Nephron progenitor cell (in vitro differentiated cells): ENCODE results near the gene NCOA7.

ENCODE experiments used
- DNase-seq: peaks from one replicate; pipeline ENCODE4 v3.0.0; 2021
- H3K27ac Mint-ChIP-seq: 2 replicates; pipeline ENCODE4 v1.8.0; 2021; ENCODE audit warnings: mild to moderate bottlenecking, moderate library complexity, mixed read lengths
- H3K27me3 Mint-ChIP-seq: 2 replicates; pipeline ENCODE4 v1.8.0; 2021; ENCODE audit warnings: mild to moderate bottlenecking, low read depth, mixed read lengths; ENCODE audit not compliant: poor library complexity
- H3K36me3 Mint-ChIP-seq: 2 replicates; pipeline ENCODE4 v1.8.0; 2021; ENCODE audit warnings: low read depth, mixed read lengths
- H3K4me1 Mint-ChIP-seq: 2 replicates; pipeline ENCODE4 v1.8.0; 2021; ENCODE audit warnings: mixed read lengths
- H3K4me3 Mint-ChIP-seq: 2 replicates; pipeline ENCODE4 v1.8.0; 2021; ENCODE audit warnings: mild to moderate bottlenecking, moderate library complexity, mixed read lengths
- H3K9me3 Mint-ChIP-seq: 2 replicates; pipeline ENCODE4 v1.8.0; 2021; ENCODE audit warnings: mild to moderate bottlenecking, moderate library complexity, mixed read lengths
- CTCF ChIP-seq: fragments of 200-600 bp; sonication (generic); IDR thresholded peaks from 2 replicates; pipeline ENCODE4 v1.5.0; 2021; ENCODE audit warnings: antibody characterized with exemption

Gene NCOA7

DNA sequence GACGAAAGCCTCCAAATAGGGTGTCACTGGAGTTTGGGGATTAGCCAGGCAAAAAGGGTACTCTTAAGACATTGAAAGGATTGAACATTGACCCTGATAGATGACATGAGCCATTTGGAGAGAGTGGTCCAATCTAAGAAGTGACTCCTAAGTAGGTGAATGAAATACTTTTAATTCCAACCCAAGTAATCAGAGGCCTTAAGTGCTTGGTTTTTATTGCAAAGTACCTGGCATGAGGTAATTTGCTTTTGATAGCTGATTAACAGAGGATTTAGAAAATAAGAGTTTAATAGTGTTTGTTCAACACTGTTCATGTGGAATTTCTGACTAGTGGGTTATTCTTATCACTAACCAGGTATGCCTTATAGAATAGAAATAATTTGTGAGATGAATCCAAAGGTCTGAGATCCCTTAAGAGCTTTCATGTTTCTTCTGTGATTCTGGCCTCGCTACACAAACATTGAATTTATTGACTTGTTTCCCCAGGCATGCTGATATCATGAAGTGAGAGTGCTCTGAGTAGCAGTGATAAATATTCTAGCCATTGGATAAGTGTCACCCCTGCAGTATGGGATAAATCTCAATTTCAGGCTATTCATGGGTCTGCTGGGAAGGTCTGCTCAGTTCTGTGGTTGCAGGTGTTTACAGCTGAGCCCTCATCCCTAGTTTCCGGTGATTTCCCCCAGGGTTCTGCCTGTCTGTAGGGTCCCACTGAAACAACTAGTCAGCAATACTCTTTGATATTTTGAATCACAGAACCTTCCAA is 6.5 kb downstream of the NCOA7 start:
- Mint-ChIP-seq H3K36me3 (no peaks in the 10 kb centered on the region), H3K27me3 (peaks cover 9% of the 10 kb centered on the region), H3K4me1 (peaks cover 15% of the 10 kb centered on the region), H3K9me3 (no peaks in the 10 kb centered on the region), H3K4me3 (no peak overlapping the region), H3K27ac (no peak overlapping the region)
- DNase-seq, result no peak
- no peak for TF ChIP-seq CTCF

DNA sequence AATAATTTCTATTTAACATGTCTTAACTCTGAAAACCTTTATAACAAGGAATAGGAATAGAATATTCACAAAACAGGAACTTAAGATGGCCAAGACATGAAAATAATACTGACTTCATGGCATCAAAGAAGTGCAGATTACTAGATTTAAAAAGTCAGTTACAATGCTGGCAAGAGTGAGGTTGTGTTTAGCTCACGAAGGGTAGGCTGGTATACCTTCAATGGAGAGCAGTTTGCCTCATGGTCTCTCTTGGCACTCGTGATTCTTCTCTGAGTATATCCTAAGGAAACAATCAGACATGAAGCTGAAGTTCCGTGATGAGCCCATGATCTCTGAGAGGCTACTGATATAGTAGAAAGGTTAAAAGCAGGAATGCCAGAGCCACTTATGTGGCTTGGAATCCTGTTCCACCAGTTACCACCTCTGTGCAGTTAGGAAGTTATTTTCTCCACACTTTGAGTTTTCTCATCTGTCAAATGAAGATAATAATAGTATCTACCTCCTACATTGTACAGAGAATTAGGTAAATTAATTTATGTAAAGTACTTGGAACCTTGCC is 7.2 kb downstream of the NCOA7 start:
- DNase-seq, result no peak
- no peak overlapping the region for H3K27ac Mint-ChIP-seq
- H3K27me3 Mint-ChIP-seq, result peaks cover 5% of the 10 kb centered on the region
- TF ChIP-seq CTCF, result no peak
- no peak overlapping the region for H3K4me3 Mint-ChIP-seq
- H3K36me3 Mint-ChIP-seq, result no peaks in the 10 kb centered on the region
- no peaks in the 10 kb centered on the region for H3K9me3 Mint-ChIP-seq
- peaks cover 10% of the 10 kb centered on the region for H3K4me1 Mint-ChIP-seq

DNA sequence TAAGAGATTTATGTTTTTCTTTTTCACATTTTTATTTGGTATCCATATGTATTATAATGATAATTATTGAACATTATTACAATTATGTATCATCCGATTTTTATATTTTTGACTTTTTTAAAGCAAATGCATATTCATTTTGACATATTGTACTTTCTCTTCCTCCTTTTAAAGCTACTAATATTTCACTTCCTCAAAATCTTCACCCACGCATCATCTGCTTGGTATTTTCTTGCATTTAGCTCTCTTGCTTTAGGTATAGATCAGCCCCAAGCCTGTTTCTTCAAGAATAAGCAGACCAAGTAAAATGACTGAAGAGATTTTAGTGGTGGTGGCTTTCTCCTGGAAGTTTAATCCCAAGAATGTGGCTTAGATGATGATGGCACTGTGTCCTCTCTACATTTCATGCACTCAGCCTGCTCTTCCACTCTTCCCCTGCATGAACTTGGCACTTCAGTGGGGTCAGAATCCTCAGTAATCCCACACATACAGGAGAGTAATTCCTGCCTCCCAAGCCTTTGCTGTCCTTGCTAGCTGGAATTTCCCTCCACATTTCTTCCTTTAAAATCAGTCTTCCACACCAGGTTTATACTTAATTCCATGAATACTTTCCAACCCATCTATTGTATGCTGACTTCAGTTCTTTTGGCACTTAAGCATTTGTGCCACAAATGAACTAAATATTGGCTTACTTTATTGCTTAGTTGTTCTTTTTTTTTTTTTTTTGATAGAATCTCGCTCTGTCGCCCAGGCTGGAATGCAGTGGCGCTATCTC is 8.2 kb downstream of the NCOA7 start:
- Mint-ChIP-seq H3K4me1 (peaks cover under 1% of the 10 kb centered on the region), H3K4me3 (no peak overlapping the region), H3K27ac (no peak overlapping the region), H3K9me3 (no peaks in the 10 kb centered on the region), H3K27me3 (peaks cover 5% of the 10 kb centered on the region), H3K36me3 (no peaks in the 10 kb centered on the region)
- DNase-seq, result no peak
- no peak for TF ChIP-seq CTCF

- no peak overlapping the region for H3K27ac Mint-ChIP-seq
- no peaks in the 10 kb centered on the region for H3K36me3 Mint-ChIP-seq
- H3K9me3 Mint-ChIP-seq, result no peaks in the 10 kb centered on the region
- no peak for TF ChIP-seq CTCF
- H3K27me3 Mint-ChIP-seq, result peaks cover 3% of the 10 kb centered on the region
- H3K4me1 Mint-ChIP-seq, result no peaks in the 10 kb centered on the region
- no peak for DNase-seq
- no peak overlapping the region for H3K4me3 Mint-ChIP-seq
Observed at GRCh38 chr6:125802383-125802782, 11.6 kb downstream of the NCOA7 start.

DNA sequence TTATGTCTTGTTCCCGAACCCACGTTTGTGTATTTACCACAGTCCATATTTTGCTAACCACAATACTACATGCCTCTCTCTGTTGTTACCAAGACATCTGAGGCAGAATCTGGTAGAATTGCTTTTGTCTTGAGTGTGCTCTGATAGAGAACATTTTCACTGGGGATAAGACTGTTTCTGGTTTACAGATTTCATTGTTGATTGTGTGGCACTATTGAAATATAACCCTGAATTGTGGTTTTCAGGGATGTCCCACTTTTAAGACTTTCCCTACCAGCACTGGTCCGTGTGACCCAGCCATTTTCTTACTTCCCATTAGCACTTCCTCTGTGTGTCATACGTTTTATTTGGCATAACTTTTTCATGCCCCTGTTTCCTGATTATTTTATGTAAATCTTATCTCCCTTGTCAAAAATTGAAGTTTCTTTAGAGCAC is 12.2 kb downstream of the NCOA7 start:
- Mint-ChIP-seq H3K27me3 (peaks cover 3% of the 10 kb centered on the region), H3K9me3 (no peaks in the 10 kb centered on the region), H3K36me3 (no peaks in the 10 kb centered on the region), H3K4me3 (no peak overlapping the region), H3K4me1 (no peaks in the 10 kb centered on the region), H3K27ac (no peak overlapping the region)
- DNase-seq, result no peak
- TF ChIP-seq CTCF, result no peak
